ENCODE measurements around the gene TRMT10A.

GRCh38 chr4:99564921-99565320, 1.1 kb upstream of the TRMT10A start:
- TF ChIP-seq CTCF (IDR thresholded peaks at IDR 0.05) (no peak), POLR2A (IDR thresholded peaks at IDR 0.05) (no peak), POLR2AphosphoS5 (IDR thresholded peaks at IDR 0.05; ENCODE audit: insufficient read depth in 1 of 2, low read depth in 1 of 2) (no peak)

Measured in vagina (tissue), 2 donors.